ENCODE data around the gene MFAP3L.

MFAP3L gene

DNA sequence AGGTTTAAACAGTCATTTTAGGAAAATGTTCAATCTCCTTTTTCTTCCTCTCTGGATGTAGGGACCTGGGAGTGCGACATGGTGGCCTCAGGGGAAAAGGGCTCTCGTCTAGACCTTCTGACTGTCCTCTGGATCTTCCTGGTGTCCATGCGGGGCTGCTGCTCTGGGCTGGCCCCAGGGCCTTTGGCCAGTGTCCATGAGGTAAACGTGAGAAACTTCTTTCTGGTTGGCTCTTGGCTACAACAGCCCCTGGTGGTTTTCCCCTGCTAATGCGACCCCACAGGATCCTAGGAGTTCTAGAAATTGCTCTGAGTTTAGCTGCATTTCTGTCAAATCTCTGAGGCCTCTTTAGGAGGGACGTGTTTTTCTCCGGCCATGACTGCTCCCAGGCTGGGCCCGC is 85.7 kb downstream of the MFAP3L start:
- DNase-seq (ENCODE audit: low spot score), result no peak
